ENCODE measurements around the gene COL19A1. TPM values are rescaled to one million over a fixed set of nuclear protein-coding genes. Genes with fewer than 3 reads are reported as not detected.

Gene COL19A1
- total and polyA plus RNA-seq, 2 experiments from 2014 or later = not detected

DNA sequence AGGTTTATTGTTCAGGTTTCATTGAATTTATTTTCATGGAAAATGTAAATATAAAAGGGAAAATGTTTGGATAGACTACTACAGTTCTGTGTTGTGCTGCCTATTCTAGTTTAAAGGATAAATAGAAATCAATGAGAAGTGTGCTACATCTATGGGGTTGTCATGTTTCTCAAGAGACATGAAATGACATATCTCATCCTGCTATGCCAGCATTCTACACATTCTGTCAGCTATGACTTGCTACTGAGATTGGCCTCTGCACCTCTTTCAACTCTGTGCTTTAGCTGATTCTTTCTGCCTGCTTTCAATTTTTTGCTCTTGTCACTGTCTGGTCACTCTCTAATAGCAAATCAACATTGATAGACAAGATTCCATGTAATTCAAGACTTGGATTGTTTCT is 33.8 kb upstream of the COL19A1 start:
- ATAC-seq (no peak), DNase-seq (ENCODE audit: low spot score) (no peak)
- Histone ChIP-seq H3K4me3 (no peak overlapping the region), H2AFZ (no peak overlapping the region), H3K4me1 (ENCODE audit: insufficient read depth) (no peaks in the 10 kb centered on the region), H3F3A (replicated peaks; ENCODE audit: low read depth) (no peaks in the 10 kb centered on the region), H3K4me2 (no peak overlapping the region), H3K79me2 (replicated peaks; ENCODE audit: insufficient read depth) (no peaks in the 10 kb centered on the region), H3K27ac (ENCODE audit: low read depth) (no peak overlapping the region), H3K9me2 (ENCODE audit: insufficient read depth) (no peaks in the 10 kb centered on the region), H3K27me3 (ENCODE audit: insufficient read depth) (no peaks in the 10 kb centered on the region), H3K36me3 (ENCODE audit: insufficient read depth) (no peaks in the 10 kb centered on the region), H4K20me1 (replicated peaks; ENCODE audit: insufficient read depth) (no peaks in the 10 kb centered on the region)
- no peaks in the 10 kb centered on the region for H3K36me3 Mint-ChIP-seq (ENCODE audit: low read depth)
- no peak overlapping the region for H3K27ac Mint-ChIP-seq
- H3K27me3 Mint-ChIP-seq (ENCODE audit: insufficient read depth, low read depth, poor library complexity) = no peaks in the 10 kb centered on the region
- no peak for TF ChIP-seq NANOG (IDR thresholded peaks at IDR 0.05; ENCODE audit: borderline replicate concordance)
- no peak for TF ChIP-seq POLR2AphosphoS5 (IDR thresholded peaks at IDR 0.05; ENCODE audit: low read depth)
- TF ChIP-seq ZNF114 (CRISPR knock-in tag; IDR thresholded peaks at IDR 0.05) = no peak
- TF ChIP-seq, protein P1, sequence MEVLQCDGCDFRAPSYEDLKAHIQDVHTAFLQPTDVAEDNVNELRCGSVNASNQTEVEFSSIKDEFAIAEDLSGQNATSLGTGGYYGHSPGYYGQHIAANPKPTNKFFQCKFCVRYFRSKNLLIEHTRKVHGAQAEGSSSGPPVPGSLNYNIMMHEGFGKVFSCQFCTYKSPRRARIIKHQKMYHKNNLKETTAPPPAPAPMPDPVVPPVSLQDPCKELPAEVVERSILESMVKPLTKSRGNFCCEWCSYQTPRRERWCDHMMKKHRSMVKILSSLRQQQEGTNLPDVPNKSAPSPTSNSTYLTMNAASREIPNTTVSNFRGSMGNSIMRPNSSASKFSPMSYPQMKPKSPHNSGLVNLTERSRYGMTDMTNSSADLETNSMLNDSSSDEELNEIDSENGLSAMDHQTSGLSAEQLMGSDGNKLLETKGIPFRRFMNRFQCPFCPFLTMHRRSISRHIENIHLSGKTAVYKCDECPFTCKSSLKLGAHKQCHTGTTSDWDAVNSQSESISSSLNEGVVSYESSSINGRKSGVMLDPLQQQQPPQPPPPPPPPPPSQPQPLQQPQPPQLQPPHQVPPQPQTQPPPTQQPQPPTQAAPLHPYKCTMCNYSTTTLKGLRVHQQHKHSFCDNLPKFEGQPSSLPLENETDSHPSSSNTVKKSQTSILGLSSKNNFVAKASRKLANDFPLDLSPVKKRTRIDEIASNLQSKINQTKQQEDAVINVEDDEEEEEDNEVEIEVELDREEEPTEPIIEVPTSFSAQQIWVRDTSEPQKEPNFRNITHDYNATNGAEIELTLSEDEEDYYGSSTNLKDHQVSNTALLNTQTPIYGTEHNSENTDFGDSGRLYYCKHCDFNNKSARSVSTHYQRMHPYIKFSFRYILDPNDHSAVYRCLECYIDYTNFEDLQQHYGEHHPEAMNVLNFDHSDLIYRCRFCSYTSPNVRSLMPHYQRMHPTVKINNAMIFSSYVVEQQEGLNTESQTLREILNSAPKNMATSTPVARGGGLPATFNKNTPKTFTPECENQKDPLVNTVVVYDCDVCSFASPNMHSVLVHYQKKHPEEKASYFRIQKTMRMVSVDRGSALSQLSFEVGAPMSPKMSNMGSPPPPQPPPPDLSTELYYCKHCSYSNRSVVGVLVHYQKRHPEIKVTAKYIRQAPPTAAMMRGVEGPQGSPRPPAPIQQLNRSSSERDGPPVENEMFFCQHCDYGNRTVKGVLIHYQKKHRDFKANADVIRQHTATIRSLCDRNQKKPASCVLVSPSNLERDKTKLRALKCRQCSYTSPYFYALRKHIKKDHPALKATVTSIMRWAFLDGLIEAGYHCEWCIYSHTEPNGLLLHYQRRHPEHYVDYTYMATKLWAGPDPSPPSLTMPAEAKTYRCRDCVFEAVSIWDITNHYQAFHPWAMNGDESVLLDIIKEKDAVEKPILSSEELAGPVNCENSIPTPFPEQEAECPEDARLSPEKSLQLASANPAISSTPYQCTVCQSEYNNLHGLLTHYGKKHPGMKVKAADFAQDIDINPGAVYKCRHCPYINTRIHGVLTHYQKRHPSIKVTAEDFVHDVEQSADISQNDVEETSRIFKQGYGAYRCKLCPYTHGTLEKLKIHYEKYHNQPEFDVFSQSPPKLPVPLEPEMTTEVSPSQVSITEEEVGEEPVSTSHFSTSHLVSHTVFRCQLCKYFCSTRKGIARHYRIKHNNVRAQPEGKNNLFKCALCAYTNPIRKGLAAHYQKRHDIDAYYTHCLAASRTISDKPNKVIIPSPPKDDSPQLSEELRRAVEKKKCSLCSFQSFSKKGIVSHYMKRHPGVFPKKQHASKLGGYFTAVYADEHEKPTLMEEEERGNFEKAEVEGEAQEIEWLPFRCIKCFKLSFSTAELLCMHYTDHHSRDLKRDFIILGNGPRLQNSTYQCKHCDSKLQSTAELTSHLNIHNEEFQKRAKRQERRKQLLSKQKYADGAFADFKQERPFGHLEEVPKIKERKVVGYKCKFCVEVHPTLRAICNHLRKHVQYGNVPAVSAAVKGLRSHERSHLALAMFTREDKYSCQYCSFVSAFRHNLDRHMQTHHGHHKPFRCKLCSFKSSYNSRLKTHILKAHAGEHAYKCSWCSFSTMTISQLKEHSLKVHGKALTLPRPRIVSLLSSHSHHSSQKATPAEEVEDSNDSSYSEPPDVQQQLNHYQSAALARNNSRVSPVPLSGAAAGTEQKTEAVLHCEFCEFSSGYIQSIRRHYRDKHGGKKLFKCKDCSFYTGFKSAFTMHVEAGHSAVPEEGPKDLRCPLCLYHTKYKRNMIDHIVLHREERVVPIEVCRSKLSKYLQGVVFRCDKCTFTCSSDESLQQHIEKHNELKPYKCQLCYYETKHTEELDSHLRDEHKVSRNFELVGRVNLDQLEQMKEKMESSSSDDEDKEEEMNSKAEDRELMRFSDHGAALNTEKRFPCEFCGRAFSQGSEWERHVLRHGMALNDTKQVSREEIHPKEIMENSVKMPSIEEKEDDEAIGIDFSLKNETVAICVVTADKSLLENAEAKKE (CRISPR knock-in tag; IDR thresholded peaks at IDR 0.05) = no peak
- TF ChIP-seq ZNF331 (CRISPR knock-in tag; IDR thresholded peaks at IDR 0.05; ENCODE audit: low read depth) = no peak
- TF ChIP-seq EZH2phosphoT487 (IDR thresholded peaks at IDR 0.05; ENCODE audit: unreplicated experiment) = no peak
- TF ChIP-seq STAT1 (IDR thresholded peaks at IDR 0.05; ENCODE audit: unreplicated experiment) = no peak
- TF ChIP-seq CREB1 (CRISPR knock-in tag; IDR thresholded peaks at IDR 0.05; ENCODE audit: low read depth) = no peak
- no peak for TF ChIP-seq JUNB (IDR thresholded peaks at IDR 0.05; ENCODE audit: unreplicated experiment)
- TF ChIP-seq, protein P2, sequence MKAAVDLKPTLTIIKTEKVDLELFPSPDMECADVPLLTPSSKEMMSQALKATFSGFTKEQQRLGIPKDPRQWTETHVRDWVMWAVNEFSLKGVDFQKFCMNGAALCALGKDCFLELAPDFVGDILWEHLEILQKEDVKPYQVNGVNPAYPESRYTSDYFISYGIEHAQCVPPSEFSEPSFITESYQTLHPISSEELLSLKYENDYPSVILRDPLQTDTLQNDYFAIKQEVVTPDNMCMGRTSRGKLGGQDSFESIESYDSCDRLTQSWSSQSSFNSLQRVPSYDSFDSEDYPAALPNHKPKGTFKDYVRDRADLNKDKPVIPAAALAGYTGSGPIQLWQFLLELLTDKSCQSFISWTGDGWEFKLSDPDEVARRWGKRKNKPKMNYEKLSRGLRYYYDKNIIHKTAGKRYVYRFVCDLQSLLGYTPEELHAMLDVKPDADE (IDR thresholded peaks at IDR 0.05) = no peak
- TF ChIP-seq, protein P3, sequence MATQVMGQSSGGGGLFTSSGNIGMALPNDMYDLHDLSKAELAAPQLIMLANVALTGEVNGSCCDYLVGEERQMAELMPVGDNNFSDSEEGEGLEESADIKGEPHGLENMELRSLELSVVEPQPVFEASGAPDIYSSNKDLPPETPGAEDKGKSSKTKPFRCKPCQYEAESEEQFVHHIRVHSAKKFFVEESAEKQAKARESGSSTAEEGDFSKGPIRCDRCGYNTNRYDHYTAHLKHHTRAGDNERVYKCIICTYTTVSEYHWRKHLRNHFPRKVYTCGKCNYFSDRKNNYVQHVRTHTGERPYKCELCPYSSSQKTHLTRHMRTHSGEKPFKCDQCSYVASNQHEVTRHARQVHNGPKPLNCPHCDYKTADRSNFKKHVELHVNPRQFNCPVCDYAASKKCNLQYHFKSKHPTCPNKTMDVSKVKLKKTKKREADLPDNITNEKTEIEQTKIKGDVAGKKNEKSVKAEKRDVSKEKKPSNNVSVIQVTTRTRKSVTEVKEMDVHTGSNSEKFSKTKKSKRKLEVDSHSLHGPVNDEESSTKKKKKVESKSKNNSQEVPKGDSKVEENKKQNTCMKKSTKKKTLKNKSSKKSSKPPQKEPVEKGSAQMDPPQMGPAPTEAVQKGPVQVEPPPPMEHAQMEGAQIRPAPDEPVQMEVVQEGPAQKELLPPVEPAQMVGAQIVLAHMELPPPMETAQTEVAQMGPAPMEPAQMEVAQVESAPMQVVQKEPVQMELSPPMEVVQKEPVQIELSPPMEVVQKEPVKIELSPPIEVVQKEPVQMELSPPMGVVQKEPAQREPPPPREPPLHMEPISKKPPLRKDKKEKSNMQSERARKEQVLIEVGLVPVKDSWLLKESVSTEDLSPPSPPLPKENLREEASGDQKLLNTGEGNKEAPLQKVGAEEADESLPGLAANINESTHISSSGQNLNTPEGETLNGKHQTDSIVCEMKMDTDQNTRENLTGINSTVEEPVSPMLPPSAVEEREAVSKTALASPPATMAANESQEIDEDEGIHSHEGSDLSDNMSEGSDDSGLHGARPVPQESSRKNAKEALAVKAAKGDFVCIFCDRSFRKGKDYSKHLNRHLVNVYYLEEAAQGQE (IDR thresholded peaks at IDR 0.05; ENCODE audit: unreplicated experiment) = no peak
- TF ChIP-seq, protein P4, sequence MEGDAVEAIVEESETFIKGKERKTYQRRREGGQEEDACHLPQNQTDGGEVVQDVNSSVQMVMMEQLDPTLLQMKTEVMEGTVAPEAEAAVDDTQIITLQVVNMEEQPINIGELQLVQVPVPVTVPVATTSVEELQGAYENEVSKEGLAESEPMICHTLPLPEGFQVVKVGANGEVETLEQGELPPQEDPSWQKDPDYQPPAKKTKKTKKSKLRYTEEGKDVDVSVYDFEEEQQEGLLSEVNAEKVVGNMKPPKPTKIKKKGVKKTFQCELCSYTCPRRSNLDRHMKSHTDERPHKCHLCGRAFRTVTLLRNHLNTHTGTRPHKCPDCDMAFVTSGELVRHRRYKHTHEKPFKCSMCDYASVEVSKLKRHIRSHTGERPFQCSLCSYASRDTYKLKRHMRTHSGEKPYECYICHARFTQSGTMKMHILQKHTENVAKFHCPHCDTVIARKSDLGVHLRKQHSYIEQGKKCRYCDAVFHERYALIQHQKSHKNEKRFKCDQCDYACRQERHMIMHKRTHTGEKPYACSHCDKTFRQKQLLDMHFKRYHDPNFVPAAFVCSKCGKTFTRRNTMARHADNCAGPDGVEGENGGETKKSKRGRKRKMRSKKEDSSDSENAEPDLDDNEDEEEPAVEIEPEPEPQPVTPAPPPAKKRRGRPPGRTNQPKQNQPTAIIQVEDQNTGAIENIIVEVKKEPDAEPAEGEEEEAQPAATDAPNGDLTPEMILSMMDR (conservative IDR thresholded peaks at IDR 0.05; ENCODE audit: low read depth in 2 of 2) = no peak
- TF ChIP-seq EZH2 (IDR thresholded peaks at IDR 0.05; ENCODE audit: low read depth, unreplicated experiment) = no peak
- H3K4me1 Mint-ChIP-seq = peaks cover under 1% of the 10 kb centered on the region; the same call in 2 of the 3 replicates
- no peak overlapping the region for H3K4me3 Mint-ChIP-seq
- no peaks in the 10 kb centered on the region for H3K9me3 Mint-ChIP-seq

Data from GM23338 (cell line).